SIG-M5 treated with dmso at 0.1 percent for 504 hours (cell line): ENCODE measurements around the gene CNP.

ENCODE experiments used
- DNase-seq: peaks from one replicate; lab custom pipeline; 2025; ENCODE audit not compliant: unreplicated experiment; lab: John Stamatoyannopoulos, UW

Gene CNP

DNA sequence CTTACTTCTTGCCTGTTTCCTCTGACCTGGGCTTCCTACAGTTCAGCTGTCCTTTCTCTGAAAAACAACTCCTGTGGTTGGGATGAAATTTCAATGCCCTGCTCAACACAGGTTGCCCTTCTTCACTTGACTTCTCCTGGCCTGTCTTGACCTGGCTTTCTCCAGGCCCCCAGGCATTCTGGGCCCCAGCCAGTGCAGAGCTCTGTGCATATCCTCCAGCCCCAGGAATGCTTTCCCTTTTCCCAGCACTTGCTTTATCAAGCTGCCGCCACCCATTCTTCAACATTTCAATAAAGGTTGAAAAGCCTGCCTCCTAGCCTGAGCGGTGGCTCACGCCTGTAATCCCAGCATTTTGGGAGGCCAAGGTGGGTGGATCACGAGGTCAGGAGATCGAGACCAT lies 25.4 kb upstream of the CNP start:
- no peak for DNase-seq

DNA sequence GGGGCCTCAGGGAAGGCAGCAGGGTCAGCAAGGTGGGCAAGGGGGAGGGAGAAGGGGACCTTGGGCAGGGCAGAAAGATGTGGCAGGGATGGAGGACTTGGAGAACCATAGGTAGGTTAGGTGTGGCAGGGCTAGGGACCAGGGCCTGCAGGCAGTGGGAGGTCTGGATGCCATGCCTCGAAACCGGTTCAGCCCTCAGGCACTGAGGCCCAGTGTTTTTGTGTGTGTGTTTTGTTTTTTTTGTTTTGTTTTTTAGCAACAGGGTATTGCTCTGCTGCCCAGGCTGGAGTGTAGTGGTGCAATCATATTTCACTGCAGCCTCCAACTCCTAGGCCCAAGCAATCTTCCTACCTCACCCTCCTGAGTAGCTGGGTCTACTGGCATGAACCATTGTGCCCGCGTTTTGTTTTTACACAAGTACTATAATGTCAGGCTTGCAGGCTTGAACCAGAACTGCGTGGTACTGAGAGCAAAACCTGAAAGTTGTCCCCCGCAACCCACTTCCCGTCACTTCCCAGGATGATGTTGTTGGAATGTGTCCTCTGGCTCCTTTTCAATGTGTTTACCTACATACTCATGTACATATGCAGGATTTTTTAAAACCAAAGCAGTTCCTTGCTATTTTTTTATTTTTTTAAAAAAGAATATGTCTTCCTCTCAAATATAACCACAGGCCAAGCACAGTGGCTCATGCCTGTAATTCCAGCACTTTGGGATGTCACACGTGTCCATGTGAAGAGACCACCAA lies 23.8 kb upstream of the CNP start:
- DNase-seq, result no peak

DNA sequence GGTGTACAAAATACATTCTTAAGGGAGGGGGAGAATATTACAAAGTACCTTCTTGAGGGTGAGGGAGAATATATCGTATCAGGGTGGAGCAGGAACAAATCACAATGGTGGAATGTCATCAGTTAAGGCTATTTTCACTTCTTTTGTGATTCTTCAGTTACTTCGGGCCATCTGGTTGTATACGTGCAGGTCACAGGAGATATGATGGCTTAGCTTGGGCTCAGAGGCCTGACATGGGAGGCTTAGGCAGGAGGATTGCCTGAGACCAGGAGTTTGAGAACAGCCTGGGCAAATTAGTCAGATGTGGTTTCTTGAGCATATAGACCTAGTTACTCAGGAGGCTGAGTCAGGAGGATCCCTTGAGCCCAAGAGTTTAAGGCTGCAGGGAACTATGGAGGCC lies 23.1 kb upstream of the CNP start:
- DNase-seq, result no peak

DNA sequence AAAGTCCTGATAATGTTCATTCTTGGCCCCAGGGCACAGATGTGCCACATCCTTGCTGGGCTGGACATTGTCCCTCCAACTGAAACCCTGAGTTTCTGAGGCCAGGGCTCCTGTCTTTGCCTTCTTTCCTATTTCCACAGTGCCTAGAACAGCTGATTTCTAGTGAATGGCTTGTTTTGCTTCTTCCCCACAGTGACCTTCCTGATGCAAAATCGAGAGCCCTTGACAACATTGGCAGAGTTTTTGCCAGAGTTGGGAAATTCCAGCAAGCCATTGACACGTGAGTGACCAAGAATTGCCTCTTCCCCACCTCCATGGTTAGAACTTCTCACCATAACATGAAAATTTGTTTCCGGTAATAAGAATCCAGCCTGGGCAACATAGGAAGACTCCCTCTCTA lies 21.7 kb upstream of the CNP start:
- DNase-seq, result no peak

- no peak for DNase-seq
Observed at GRCh38 chr17:41948762-41949460, 17.7 kb upstream of the CNP start.

DNA sequence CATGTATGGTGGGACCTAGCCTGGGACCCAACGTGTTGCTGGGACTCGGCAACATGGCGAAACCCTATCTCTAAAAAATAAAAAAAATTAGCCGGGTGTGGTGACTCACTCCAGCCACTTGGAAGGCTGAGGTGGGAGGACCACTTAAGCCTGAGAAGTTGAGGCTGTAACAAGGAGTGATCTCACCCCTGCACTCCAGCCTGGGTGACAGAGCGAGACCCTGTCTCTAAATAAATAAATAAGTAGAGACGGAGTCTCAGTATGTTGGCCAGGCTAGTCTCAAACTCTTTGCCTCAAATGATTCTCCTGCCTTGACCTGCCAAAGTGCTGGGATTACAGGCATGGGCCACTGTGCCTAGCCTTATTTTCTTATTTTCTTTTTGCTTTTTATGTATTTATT lies 10.1 kb upstream of the CNP start:
- no peak for DNase-seq

DNA sequence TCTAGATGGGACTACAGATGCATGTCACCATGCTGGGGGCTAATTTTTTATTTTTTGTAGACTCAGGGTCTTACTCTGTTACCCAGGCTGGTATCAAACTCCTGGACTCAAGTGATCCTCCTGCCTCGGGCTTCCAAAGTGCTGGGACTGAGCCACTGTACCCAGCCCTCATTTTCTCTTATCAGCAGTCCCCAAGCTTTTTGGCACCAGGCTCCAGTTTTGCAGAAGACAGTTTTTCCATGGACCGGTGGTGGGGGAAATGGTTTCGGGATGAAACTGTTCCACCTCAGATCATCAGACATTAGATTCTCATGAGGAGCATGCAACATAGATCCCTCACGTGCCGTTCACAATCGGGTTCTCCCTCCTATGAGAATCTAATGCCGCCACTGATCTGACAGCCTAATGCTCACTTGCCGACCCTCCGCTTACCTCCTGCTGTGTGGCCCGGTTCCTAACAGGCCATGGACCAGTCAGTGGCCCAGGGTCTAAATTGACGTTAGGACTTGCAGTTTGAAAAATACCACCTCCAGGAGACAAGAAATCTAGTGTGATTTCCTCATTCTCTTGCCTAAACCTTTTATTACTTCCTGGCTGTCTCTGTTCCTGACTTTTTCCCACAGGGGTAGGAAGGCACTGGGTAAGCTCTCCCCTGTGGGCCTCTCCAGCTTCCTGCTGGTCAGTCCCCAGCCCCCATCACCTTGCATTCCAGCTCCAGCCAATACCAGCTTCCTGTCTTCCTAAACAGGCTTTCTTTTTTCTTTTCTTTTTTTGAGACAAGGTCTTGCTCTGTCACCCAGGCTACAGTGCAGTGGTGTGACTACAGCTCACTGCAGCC lies 9.3 kb upstream of the CNP start:
- peak; percentile 9 for DNase-seq

DNA sequence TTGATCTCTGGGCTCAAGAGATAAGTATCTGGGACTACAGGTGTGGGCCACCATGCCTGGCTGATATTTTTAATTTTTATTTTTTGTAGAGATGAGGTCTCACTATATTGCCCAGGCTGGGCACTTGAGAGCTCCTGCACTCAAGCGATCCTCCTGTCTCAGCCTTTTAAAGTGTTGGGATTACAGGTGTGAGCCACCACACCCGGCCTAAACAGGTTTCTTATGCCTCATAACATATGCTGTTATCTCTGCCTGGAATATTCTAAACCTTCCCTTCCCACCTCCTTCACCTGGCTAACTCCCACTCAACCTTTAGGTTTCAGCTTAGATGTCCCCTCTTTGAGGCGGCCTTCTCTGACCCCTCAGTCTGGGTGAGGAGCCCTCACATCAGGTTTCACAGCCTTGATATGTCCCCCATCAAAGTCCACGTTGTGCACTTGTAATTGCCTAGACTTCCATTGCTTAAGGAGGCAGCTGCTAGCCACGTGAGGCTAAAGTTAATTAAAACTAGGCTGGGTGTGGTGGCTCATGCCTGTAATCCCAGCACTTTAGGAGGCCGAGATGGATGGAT lies 8.6 kb upstream of the CNP start:
- DNase-seq, result no peak

GRCh38 chr17:41959030-41959335 lies 7.6 kb upstream of the CNP start:
- no peak for DNase-seq

DNA sequence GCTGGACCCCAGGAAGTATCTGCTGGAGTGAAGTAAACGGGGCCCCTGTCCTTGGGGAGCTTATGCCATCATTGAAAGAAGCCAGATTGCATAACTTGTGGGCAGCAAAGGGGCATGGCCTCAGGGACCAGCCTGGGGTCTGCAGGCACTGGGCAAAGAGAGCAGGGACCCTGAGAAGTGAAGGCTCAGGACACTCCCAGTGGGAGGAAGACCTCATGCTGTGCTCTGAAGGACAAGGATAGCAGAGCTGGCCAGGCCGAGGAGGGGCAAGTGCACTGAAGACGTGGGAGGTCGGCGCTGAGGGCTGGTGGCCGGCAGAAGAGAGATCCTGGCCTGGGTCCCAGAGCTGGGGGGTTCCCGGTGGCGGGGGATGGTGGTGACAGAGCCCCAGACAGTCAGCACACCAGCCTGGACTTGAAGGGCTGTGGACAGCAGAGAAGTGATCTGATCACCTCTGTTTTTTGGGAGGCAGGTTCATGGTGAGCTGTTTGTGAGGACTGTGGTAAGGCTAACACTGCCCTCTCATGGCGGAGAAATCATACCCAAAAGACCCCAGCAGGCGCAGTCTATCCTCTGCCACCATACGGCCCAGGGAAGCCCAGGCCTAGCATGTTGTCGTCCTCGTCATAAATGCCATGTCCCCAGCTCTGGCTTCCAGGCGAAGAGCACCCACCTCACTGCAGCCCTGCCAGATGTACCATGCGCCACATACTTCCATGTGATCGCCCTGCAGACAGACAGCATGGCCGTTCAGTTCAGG lies 7.1 kb upstream of the CNP start:
- peak; percentile 41 for DNase-seq

DNA sequence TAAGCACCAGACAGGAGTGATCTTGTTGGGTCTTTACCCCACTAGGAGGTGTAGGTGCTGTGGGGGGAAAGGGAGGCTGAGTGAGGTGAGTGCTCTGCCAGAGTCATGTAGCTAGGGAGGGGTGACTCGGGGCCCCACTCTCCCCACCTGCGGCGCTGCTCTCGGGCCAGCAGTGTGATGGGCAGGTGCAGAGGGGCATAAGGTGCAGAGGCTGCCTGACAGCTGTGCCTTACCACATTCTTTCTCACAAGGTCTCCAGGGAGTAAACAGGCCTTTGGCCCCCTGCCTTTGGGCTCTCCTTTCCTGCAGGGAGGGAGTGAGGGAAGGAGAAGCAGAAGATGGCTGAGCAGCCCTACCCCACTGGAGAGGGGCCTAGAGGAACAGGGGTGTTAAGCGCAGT lies 4.5 kb upstream of the CNP start:
- DNase-seq, result no peak

DNA sequence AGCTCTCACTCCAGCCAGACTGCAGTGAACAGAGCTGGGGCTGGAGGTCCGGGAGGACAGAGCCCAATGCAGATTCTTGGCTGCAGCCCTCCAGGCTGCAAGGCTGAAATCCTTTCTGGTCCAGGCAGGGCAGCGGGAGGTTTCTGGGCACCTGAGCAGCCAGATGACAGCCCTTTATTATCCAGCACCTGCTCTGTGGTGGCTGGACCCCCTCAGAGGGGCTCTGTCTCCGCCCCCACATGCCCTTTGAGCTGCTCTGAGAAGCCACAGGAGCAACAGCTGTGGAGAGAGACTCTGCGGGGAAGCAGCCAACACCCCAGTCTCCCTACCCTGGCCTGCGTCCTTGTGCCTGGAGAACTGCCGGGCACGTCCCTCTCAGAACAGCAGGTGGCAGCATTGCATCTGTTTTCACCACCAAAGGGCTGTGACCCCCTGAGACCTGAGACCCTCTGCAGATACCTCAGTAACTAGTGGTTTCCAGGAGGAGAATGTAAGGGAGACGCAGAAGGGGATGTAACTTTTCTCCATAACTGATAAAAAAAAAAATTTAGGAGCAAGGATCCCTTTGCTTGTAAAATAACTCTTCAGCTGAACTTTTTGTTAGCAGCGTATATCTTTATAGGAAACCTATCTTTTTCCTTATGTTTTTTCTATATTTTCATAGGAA lies 3.7 kb upstream of the CNP start:
- peak; percentile 74 for DNase-seq

DNA sequence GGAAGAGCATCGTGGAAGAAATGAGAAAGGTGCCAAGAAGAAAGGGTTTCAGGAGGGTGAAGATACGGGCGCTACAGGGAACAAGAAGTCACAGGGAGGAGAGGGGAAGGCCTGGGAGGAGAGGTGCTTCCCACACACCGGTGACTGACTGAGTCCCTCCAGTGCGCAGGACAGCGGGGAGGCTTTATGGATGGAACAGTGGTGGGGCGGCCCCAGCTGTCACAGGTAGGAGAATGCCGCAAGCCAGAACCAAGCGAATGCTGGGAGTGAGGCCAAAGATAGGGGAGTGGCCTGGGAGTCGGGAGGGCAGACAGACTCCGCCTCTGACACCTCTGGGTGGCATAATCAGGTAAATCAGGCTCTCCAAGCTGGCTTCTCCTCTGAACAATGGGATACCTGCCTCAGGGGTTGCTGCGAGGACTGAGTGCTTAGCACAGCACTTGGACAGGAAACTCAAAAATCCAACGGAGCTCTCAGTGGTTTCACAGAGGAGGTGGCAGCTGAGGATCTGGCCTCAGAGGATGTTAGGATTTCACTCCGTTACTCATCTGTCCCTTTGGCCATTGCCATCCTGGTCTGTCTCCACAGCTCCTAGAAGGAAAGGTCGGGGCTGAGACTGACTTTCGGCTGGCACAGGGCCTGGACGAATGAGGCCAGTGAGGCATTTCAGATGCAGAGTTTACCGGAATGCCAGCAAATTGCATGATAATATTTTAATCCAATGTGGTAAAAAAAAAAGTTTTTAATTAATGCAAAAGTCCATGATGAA lies 717 bp upstream of the CNP start:
- peak; percentile 71 for DNase-seq

GRCh38 chr17:41967141-41967920 lies 736 bp downstream of the CNP start:
- DNase-seq, result peak; percentile 58

DNA sequence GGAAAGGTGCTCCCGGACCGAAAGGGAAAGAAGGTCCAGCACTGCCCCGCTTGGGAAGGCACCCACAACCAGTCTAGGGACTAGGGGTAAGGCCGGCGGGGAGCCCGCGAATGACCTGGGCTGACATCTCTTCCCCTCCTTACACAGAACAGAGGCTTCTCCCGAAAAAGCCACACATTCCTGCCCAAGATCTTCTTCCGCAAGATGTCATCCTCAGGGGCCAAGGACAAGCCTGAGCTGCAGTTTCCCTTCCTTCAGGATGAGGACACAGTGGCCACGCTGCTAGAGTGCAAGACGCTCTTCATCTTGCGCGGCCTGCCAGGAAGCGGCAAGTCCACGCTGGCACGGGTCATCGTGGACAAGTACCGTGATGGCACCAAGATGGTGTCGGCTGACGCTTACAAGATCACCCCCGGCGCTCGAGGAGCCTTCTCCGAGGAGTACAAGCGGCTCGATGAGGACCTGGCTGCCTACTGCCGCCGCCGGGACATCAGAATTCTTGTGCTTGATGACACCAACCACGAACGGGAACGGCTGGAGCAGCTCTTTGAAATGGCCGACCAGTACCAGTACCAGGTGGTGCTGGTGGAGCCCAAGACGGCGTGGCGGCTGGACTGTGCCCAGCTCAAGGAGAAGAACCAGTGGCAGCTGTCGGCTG lies 1.5 kb downstream of the CNP start:
- DNase-seq, result no peak

GRCh38 chr17:41968676-41969075 lies 2.1 kb downstream of the CNP start:
- DNase-seq, result no peak

DNA sequence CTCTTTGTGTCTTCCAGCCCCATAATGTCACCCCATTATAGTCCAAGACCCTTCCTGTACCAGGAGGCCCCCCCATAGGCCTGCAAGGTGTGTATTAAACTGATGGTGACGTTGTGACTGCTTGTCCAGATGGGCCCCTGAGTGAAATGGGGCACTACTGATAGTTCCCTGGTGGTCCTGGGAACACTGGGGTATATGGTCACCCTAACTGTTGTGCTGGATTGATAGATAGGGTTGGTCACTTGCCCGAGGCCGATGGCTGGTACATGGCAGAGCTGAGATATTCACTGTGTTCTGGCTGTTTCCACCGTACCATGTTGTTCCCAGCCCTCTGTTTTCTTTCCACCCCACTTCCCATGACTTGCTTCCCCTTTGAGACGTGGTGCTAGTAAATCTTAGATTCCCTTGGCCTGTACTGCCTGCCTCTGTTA lies 4.3 kb downstream of the CNP start:
- DNase-seq, result no peak

DNA sequence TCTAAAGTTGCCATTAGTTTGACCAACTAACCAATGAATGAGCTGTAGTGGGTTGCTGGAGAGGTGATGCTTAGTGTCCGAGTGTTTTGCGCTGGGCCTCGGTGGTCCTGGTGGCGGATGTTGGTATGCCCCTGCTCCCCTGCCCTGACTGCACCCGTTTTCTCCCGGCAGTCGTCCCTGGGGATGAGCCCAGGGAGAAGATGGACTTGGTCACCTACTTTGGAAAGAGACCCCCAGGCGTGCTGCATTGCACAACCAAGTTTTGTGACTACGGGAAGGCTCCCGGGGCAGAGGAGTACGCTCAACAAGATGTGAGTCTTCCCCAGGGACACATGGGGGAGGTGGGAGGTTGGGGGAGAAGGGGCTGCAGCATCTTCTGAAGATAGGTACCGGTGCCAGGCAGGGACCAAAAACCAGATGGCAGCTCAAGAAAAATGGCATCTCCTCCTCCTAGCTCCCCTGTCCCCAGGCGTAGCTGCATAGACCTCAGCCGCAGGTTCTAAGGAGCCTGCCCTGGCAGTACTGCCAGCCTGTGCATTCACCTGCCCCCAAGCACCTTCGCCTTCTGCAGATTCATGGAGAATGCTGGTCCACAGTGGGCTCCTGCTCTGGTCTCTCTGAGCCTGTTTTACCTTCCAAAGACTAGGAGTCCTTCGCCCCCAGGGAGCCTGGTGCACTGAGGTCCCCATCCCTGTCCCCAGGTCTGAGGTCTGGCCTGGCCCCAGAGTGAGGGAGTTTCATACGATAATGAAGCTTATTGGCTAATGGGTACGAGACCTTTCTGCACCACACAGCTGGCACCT lies 5.3 kb downstream of the CNP start:
- DNase-seq, result no peak
